Stomach (tissue), 9 donors: ENCODE measurements around the gene AVEN. TPM values are rescaled to one million over a fixed set of nuclear protein-coding genes. Genes with fewer than 3 reads are reported as not detected.
A peak's percentile ranks its signal among the peaks of the same experiment; 100 is the strongest.
"Not testable (repeated sequence)": the region's sequence is repeated elsewhere in the genome, so short reads cannot be mapped to it uniquely, and the experiment has no call there.

Experiments used
- DNase-seq, 2 donors: peaks; one replicate each; pipeline versions ENCODE4 v3.0.0 to v3.0.0-alpha.2; 2013 to 2019
- H3K27ac ChIP-seq, 5 donors: fragments of 200-600 bp in 4 of 5; sonication (generic) in 4 of 5; one replicate each; pipeline ENCODE4 v1.5.1; 2013 to 2019; ENCODE audit warnings: mild to moderate bottlenecking in 1 of 5, moderate library complexity in 1 of 5
- H3K27me3 ChIP-seq, 3 donors: fragments of 200-600 bp; sonication (generic); one replicate each; pipeline ENCODE4 v1.5.1; 2017 to 2019; ENCODE audit warnings: mixed run types in 1 of 3
- H3K36me3 ChIP-seq, 4 donors: fragments of 200-600 bp; sonication (generic); 1 replicate in 3 of 4; 2 replicates in 1 of 4; pipeline ENCODE4 v1.5.1; 2016 to 2019
- H3K4me1 ChIP-seq, 4 donors: fragments of 200-600 bp; sonication (generic); one replicate each; pipeline ENCODE4 v1.5.1; 2016 to 2019
- H3K4me3 ChIP-seq, 4 donors: fragments of 200-600 bp; sonication (generic) in 3 of 4; one replicate each; pipeline ENCODE4 v1.5.1; 2016 to 2019; ENCODE audit warnings: mild to moderate bottlenecking in 1 of 4
- H3K9me3 ChIP-seq, 4 donors: fragments of 200-600 bp; sonication (generic); one replicate each; pipeline ENCODE4 v1.5.1; 2016 to 2019
- EP300 ChIP-seq: sonication (generic); formaldehyde crosslinking; IDR thresholded peaks from one replicate; pipeline ENCODE4 v1.6.1; 2017; ENCODE audit warnings: antibody characterized with exemption
- POLR2A ChIP-seq, 4 donors: fragments of 450-650 bp; IDR thresholded peaks; one replicate each; pipeline ENCODE4 v1.6.1; 2016; ENCODE audit warnings: antibody characterized with exemption in 4 of 4, control low read depth in 2 of 4, mild to moderate bottlenecking in 1 of 4, moderate library complexity in 1 of 4
- POLR2AphosphoS5 ChIP-seq, 3 donors: sonication (generic); formaldehyde crosslinking; IDR thresholded peaks; one replicate each; pipeline ENCODE4 v1.6.1; 2016; ENCODE audit warnings: antibody characterized with exemption in 3 of 3
- WGBS, 5 donors: extraction: QIAGEN DNeasy Blood & Tissue Kit in 3 of 5; methylation state at CpG; one replicate each; pipeline versions ENCODE4 v1.1.5 to v1.1.7; 2013 to 2018; 5-methylcytosine and 5-hydroxymethylcytosine counted together
- intact Hi-C: fragments of 100-400 bp; cut with DNase I; formaldehyde crosslinking; loops from one replicate; pipeline ENCODE4 v1.15.1; 2023; ENCODE audit warnings: low total_unique reads
- polyA plus RNA-seq, 3 donors: library from polyadenylated mRNA; stranded (reverse); fragments of 200-250 nt; gene quantifications; one replicate each; pipeline ENCODE4 v1.2.3, GENCODE V29; 2013
- total RNA-seq, 5 donors: library from RNA; depleted of rRNA; stranded (reverse); fragments of >200 nt; gene quantifications; one replicate each; pipeline versions ENCODE4 v1.1.0 to v1.2.3, GENCODE V29; 2014 to 2016
- TF ChIP-seq, protein P1 (sequence below), 7 experiments: fragments of 450-650 bp in 4 of 7; fragments of 200-600 bp in 3 of 7; sonication (generic) in 3 of 7; IDR thresholded peaks; one replicate each; pipeline ENCODE4 v1.5.1; 2016 to 2019; ENCODE audit warnings: antibody characterized with exemption in 7 of 7, control low read depth in 2 of 7, mild to moderate bottlenecking in 1 of 7
- donor health status: healthy with polysubstance abuse.
- donor health status: Bipolar disorder and iron deficiency.
- donor health status: healthy.

Gene AVEN
- total and polyA plus RNA-seq, 8 donors, result 8.6 to 89.8 (median 14.4) TPM; not detected in 1

DNA sequence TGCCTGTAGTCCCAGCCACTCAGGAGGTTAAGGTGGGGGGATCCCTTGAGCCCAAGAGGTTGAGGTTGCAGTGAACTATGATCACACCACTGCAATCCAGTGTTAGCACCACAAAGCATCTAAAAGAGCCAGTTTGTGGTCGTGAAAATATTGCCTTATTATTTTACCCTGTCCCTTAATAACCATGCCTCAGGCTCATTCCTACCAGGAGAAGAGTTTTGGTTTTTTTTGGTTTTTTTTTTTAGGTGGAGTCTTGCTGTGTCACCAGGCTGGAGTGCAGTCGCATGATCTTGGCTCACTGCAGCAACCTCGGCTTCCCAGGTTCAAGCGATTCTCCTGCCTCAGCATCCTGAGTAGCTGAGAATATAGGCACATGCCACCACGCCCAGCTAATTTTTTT lies 17.9 kb upstream of the AVEN start:
- Histone ChIP-seq H3K27me3 (no peaks in the 10 kb centered on the region), H3K36me3 (no peaks in the 10 kb centered on the region), H3K9me3 (no peaks in the 10 kb centered on the region), H3K27ac (no peak overlapping the region), H3K4me3 (no peak overlapping the region), H3K4me1 (peaks cover 0 to 4% (median 2%) of the 10 kb centered on the region in 4 donors)
- WGBS, 5 donors, result 70 to 93% (median 89%) methylated on average over 5 of the region's 5 CpGs
- DNase-seq, result no peak
- no peak for TF ChIP-seq EP300
- TF ChIP-seq POLR2A (IDR thresholded peaks at IDR 0.05), result no peak
- TF ChIP-seq, protein P1, sequence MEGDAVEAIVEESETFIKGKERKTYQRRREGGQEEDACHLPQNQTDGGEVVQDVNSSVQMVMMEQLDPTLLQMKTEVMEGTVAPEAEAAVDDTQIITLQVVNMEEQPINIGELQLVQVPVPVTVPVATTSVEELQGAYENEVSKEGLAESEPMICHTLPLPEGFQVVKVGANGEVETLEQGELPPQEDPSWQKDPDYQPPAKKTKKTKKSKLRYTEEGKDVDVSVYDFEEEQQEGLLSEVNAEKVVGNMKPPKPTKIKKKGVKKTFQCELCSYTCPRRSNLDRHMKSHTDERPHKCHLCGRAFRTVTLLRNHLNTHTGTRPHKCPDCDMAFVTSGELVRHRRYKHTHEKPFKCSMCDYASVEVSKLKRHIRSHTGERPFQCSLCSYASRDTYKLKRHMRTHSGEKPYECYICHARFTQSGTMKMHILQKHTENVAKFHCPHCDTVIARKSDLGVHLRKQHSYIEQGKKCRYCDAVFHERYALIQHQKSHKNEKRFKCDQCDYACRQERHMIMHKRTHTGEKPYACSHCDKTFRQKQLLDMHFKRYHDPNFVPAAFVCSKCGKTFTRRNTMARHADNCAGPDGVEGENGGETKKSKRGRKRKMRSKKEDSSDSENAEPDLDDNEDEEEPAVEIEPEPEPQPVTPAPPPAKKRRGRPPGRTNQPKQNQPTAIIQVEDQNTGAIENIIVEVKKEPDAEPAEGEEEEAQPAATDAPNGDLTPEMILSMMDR (IDR thresholded peaks at IDR 0.05), result no peak
- no peak for TF ChIP-seq POLR2AphosphoS5 (IDR thresholded peaks at IDR 0.05)
- intact Hi-C loops, result no loop called here

DNA sequence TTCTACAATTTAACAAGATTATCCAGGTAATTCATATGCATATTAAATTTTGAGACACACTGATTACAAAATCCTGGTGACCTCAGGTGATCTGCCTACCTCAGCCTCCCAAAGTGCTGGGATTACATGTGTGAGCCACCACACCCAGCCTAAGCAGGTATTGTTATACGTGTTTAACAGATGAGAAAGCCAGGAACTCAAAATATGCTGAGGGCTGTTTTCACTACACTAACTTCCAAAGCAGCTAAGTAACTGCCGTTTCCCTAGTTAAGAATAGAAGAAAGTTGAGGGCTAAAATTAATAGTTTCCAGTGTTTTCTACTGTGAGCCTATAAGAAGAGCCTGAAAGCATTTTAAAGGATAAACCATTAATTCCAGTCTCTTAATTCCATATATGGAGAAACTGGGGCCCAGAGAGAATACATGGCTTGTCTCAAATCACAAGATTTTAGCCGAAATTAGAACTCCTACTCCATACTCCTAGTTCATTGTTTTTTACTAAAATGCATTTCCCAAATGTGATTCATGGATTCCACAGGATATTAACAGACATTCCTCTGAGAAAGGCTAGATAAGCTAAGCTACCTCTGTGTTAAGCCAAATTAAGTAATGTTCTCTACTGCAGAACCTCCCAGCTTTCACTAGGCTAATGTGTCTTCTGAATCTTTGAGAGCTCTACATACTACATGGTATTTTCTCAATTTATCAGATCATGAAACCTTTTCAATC lies 17.0 kb upstream of the AVEN start:
- intact Hi-C loops, result no loop called here
- Histone ChIP-seq H3K4me1 (no peaks in the 10 kb centered on the region), H3K27ac (no peak overlapping the region), H3K36me3 (no peaks in the 10 kb centered on the region), H3K4me3 (no peak overlapping the region), H3K27me3 (no peaks in the 10 kb centered on the region), H3K9me3 (peaks cover 0 to 5% (median 1%) of the 10 kb centered on the region in 4 donors)
- 69 to 79% (median 74%) methylated on average over 3 of the region's 3 CpGs for WGBS, 5 donors
- TF ChIP-seq EP300 (no peak), POLR2AphosphoS5 (IDR thresholded peaks at IDR 0.05) (no peak), POLR2A (IDR thresholded peaks at IDR 0.05) (no peak)
- TF ChIP-seq, protein P1 (IDR thresholded peaks at IDR 0.05), result no peak
- peak in 1 of 2 donors; percentile 23 for DNase-seq

DNA sequence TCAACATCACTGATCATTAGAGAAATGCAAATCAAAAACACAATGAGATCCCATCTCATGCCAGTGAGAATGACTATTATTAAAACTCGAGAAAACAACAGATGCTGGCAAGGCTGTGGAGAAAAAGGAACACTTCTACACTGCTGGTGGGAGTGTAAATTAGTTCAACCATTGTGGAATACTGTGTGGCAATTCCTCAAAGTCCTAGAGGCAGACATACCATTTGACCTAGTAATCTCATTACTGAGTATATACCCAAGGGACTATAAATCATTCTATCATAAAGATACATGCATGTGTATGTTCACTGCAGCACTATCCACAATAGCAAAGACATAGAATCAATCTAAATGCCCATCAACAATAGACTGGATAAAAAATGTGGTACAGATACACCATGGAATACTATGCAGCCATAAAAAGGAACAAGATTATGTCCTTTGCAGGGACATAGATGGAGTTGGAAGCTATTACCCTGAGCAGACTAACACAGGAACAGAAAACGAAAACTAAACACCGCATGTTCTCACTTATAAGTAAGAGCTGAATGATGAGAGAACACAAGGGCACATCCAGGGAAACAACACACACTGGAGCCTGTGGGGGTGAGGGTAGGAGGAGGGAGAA lies 15.2 kb upstream of the AVEN start:
- Histone ChIP-seq H3K9me3 (peaks cover 0 to 23% (median 11%) of the 10 kb centered on the region in 4 donors), H3K36me3 (no peaks in the 10 kb centered on the region), H3K4me1 (no peaks in the 10 kb centered on the region), H3K27me3 (no peaks in the 10 kb centered on the region), H3K4me3 (no peak overlapping the region), H3K27ac (no peak overlapping the region)
- DNase-seq, result no peak
- 91 to 100% (median 95%) methylated on average over 3 of the region's 3 CpGs for WGBS, 5 donors
- intact Hi-C loops, result no loop called here
- TF ChIP-seq EP300, result no peak
- no peak for TF ChIP-seq POLR2A (IDR thresholded peaks at IDR 0.05)
- TF ChIP-seq, protein P1 (IDR thresholded peaks at IDR 0.05), result no peak
- TF ChIP-seq POLR2AphosphoS5 (IDR thresholded peaks at IDR 0.05), result no peak

DNA sequence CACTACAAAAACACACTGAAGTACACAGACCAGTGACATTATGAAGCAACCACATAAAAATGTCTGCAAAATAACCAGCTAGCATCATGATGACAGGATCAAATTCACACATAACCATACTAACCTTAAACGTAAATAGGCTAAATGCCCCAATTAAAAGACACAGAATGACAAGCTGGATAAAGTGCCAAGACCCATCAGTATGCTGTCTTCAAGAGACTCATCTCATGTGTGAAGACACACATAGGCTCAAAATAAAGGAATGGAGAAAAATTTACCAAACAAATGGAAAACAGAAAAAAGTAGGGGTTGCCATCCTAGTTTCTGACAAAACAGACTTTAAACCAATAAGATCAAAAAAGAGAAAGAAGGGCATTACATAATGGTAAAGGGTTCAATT lies 11.4 kb upstream of the AVEN start:
- intact Hi-C loops, result not testable (repeated sequence)

DNA sequence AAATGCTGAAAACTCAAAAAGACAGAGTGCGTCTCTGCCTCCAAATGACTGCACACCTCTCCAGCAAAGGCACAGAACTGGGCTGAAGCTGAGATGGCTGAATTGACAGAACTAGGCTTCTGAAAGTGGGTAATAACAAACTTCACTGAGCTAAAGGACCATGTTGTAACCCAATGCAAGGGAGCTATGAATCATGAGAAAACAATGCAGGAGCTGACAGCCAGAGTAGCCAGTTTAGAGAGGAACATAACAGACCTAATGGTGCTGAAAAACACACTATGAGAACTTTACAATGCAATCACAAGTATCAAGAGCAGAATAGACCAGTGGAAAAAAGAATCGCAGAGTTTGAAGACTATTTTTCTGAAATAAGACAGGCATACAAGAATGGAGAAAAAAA lies 10.1 kb upstream of the AVEN start:
- WGBS, 5 donors, result 91 to 98% (median 92%) methylated on average over 2 of the region's 2 CpGs
- Histone ChIP-seq H3K36me3 (no peaks in the 10 kb centered on the region), H3K27me3 (no peaks in the 10 kb centered on the region), H3K4me3 (no peak overlapping the region), H3K9me3 (peaks cover 0 to 24% (median 11%) of the 10 kb centered on the region in 4 donors), H3K27ac (no peak overlapping the region), H3K4me1 (no peaks in the 10 kb centered on the region)
- DNase-seq, result no peak
- intact Hi-C loops, result no loop called here
- TF ChIP-seq, protein P1 (IDR thresholded peaks at IDR 0.05), result no peak
- TF ChIP-seq EP300, result no peak
- no peak for TF ChIP-seq POLR2AphosphoS5 (IDR thresholded peaks at IDR 0.05)
- no peak for TF ChIP-seq POLR2A (IDR thresholded peaks at IDR 0.05)

More for the DNA sequence above, 11.4 kb upstream of the AVEN start:
- H3K27me3 ChIP-seq, DNase-seq, H3K4me1 ChIP-seq, H3K27ac ChIP-seq, H3K4me3 ChIP-seq, H3K36me3 ChIP-seq: not testable (repeated sequence)
- WGBS, 5 donors, result 70 to 100% (median 88%) methylated on average over 1 of the region's 1 CpG
- peaks cover 0 to 24% (median 11%) of the 10 kb centered on the region in 4 donors for H3K9me3 ChIP-seq
